Erythroblast (primary cell): ENCODE measurements around the gene MRGPRD.

Experiments
- GATA1 ChIP-seq: IDR thresholded peaks from 2 replicates; pipeline ENCODE4 v1.6.1; 2011; ENCODE audit warnings: low read depth, mild to moderate bottlenecking, control low read depth, low read length, moderate library complexity
- POLR2A ChIP-seq: IDR thresholded peaks from 2 replicates; pipeline ENCODE4 v1.6.1; 2011; ENCODE audit warnings: mild to moderate bottlenecking, low read length

DNA sequence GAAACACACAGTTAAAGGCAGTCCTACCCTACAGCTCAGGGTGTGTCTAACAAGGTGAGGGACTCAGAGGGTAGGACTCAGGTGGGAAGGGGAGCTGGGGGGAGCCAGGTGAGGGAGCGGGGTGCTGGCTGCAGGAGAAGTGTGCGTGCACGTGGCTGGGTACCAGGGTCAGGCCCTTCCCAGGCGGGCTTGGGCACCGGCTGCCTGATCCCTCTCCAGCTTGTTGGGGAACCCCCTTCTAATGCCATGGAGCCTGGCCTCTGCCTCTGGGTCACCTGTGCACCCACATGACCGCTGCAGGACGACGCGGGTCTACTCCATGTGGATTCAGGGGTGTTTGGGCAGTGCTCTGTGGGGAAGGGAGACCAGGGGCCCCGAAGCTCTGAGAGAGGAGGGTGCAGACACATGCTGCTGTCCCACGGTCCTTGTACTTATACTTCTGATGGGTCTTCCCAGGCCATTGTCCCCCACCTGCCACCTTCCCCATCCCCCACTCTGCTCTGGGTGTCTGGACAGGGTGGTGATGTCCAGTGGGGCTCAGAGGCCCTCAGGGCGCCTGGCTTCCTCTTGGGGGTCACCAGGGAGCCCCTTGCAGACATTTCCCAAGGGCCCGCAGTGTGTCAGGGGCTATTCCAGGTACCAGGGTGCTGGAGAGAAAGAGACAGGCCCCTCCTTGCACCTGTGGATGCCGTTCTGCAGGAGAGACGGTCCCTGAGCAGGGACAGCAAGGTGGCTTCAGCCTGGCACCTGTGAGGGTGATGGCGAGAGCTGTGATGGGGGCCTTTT, 10.4 kb upstream of the MRGPRD start:
- TF ChIP-seq POLR2A (no peak), GATA1 (no peak)
